GM18519 (cell line): ENCODE data around the gene HPN.

Source experiments
- ATAC-seq: cut with Tn5 transposase; IDR thresholded peaks from one replicate; pipeline ENCODE4 v1.9.1; 2021; ENCODE audit warnings: mild to moderate bottlenecking, moderate library complexity; ENCODE audit not compliant: unreplicated experiment, low FRiP score

HPN gene

GRCh38 chr19:35077411-35078223, 36.1 kb downstream of the HPN start:
- no peak for ATAC-seq

- no peak for ATAC-seq
These were observed 38.3 kb downstream of the HPN start for GRCh38 chr19:35079826-35080225.

- ATAC-seq = no peak
These were observed 39.2 kb downstream of the HPN start for GRCh38 chr19:35080613-35081170.

GRCh38 chr19:35081201-35081600, 39.7 kb downstream of the HPN start:
- ATAC-seq = no peak

- no peak for ATAC-seq
These were observed 42.4 kb downstream of the HPN start for GRCh38 chr19:35083691-35084508.

- no peak for ATAC-seq
These were observed 42.9 kb downstream of the HPN start for GRCh38 chr19:35084509-35084762.

- no peak for ATAC-seq
These were observed 44.4 kb downstream of the HPN start for GRCh38 chr19:35085947-35086346.

GRCh38 chr19:35086455-35086854, 44.9 kb downstream of the HPN start:
- ATAC-seq = no peak

GRCh38 chr19:35087393-35087792, 45.9 kb downstream of the HPN start:
- no peak for ATAC-seq

- ATAC-seq = no peak
These were observed 46.8 kb downstream of the HPN start for GRCh38 chr19:35088131-35088913.

- no peak for ATAC-seq
These were observed 48.0 kb downstream of the HPN start for GRCh38 chr19:35089554-35089953.

- ATAC-seq = no peak
These were observed 48.6 kb downstream of the HPN start for GRCh38 chr19:35090160-35090505.

GRCh38 chr19:35090506-35091214, 49.1 kb downstream of the HPN start:
- no peak for ATAC-seq

GRCh38 chr19:35093430-35093829, 51.9 kb downstream of the HPN start:
- ATAC-seq = no peak

- ATAC-seq = no peak
These were observed 52.6 kb downstream of the HPN start for GRCh38 chr19:35093941-35094647.

- no peak for ATAC-seq
These were observed 53.1 kb downstream of the HPN start for GRCh38 chr19:35094656-35095055.

- ATAC-seq = no peak
These were observed 54.3 kb downstream of the HPN start for GRCh38 chr19:35095667-35096368.

GRCh38 chr19:35098413-35099049, 57.0 kb downstream of the HPN start:
- ATAC-seq = no peak
